Measurements from ENCODE around the gene SNAP25. TPM values are rescaled to one million over a fixed set of nuclear protein-coding genes. Genes with fewer than 3 reads are reported as not detected.

The SNAP25 gene
- total RNA-seq, 1 experiment from 2014 or later, result not detected

DNA sequence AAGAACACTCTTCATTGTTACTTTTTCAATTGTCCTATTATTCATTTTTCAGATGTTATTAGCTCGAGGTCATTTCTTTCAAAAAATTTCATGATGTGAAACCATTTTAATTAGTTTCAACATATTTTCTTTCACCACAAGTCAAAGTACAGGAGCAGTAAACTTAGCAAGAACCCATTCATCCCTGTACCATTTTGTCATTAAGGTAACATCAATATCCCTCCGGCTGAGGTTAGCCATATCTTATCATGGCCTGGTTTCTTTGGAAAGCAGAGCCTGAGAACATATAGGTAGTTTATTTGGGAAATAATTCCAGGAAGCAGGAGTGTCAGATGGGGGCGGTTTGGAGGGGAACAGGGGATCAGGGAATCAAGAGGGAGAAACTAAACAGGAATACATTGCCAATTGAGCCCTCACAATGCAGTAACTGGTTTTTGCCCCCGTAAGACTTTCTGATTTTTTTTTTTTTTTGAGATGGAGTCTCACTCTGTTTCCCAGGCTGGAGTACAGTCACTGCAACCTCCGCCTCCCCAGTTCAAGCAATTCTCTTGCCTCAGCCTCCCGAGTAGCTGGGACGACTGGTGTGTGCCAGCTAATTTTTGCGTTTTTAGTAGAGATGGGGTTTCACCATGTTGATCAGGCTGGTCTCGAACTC lies 131.7 kb downstream of the SNAP25 start:
- Histone ChIP-seq H3K27me3 (ENCODE audit: insufficient read depth, low read depth) (no peaks in the 10 kb centered on the region), H3K4me2 (no peak overlapping the region), H3K79me2 (ENCODE audit: low read depth) (no peaks in the 10 kb centered on the region), H3K36me3 (ENCODE audit: low read depth) (no peaks in the 10 kb centered on the region), H3K4me1 (replicated peaks; ENCODE audit: insufficient read depth) (peaks cover 17% of the 10 kb centered on the region), H3F3A (ENCODE audit: insufficient read depth, low read depth) (no peaks in the 10 kb centered on the region), H3K27ac (no peak overlapping the region), H3K9me3 (ENCODE audit: insufficient read depth, low read depth) (no peaks in the 10 kb centered on the region), H3K9me2 (ENCODE audit: insufficient read depth) (0 out of 2 replicates have a peak, but pooled peaks cover 3% of the 10 kb centered on the region), H2AFZ (no peak overlapping the region), H3K4me3 (no peak overlapping the region), H4K20me1 (ENCODE audit: insufficient read depth) (no peaks in the 10 kb centered on the region)
- intact Hi-C loops (cut with micrococcal nuclease; ENCODE audit: unreplicated experiment), result no loop called here
- DNase-seq, result no peak
- no TSS peak for BruUV-seq (replicated peaks)
- ChIA-PET CTCF (interaction anchor here (0.6 kb wide), 1 partner anchor 28 kb away, joined by 7 read pairs; no protein-coding TSS in a partner anchor), POLR2A (ENCODE audit: unreplicated experiment) (no interaction called here)
- TF ChIP-seq, protein P1, sequence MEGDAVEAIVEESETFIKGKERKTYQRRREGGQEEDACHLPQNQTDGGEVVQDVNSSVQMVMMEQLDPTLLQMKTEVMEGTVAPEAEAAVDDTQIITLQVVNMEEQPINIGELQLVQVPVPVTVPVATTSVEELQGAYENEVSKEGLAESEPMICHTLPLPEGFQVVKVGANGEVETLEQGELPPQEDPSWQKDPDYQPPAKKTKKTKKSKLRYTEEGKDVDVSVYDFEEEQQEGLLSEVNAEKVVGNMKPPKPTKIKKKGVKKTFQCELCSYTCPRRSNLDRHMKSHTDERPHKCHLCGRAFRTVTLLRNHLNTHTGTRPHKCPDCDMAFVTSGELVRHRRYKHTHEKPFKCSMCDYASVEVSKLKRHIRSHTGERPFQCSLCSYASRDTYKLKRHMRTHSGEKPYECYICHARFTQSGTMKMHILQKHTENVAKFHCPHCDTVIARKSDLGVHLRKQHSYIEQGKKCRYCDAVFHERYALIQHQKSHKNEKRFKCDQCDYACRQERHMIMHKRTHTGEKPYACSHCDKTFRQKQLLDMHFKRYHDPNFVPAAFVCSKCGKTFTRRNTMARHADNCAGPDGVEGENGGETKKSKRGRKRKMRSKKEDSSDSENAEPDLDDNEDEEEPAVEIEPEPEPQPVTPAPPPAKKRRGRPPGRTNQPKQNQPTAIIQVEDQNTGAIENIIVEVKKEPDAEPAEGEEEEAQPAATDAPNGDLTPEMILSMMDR (conservative IDR thresholded peaks at IDR 0.05), result no peak
- no peak for TF ChIP-seq EZH2 (IDR thresholded peaks at IDR 0.05; ENCODE audit: low read depth)

DNA sequence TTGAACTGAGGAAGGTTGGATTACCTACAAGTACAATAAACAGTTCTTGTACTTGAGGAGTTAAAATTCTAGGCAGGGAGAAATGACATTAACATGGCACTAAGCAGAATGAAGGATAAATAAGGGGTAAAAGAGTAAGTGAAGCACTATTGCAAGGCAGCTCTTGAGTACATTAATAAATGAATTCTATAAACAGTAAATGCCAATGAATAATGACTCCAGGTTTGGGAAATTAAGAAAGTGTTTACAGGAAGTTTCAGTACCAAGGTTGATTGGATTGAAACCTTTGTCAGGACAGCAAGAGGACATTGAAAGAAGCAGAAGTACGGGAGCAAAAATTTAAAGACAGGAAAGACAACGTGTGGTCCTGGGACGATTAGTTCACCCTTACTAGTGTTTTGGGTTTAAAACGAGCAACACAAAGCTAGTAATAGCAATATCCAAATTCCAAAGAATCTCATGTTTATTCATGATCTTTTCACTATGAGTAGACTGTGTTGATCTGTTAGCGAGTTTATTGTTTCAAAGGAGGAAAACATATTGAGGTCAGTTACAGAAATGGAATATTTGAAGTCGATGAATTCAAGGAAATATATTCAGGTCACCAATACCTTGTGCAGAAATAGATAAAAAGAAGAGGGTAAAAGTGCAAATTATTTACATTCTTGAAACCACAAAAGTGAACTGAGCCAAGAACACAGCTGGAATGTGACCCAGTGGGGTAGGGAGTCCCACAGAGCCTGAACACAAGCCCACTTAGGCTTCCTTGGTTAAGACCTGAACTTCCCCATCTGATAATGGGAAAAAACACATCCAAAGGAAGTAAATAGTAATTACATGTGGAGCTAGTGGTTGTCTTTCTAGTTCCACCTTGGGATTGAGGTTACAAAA lies 134.5 kb downstream of the SNAP25 start:
- no peak overlapping the region for H2AFZ ChIP-seq
- TF ChIP-seq, protein P1 (conservative IDR thresholded peaks at IDR 0.05), result no peak
- no peak for TF ChIP-seq EZH2 (IDR thresholded peaks at IDR 0.05; ENCODE audit: low read depth)
- BruUV-seq (replicated peaks), result no TSS peak
- H3K4me2 ChIP-seq, result no peak overlapping the region; the same call in 1 of the 2 replicates
- POLR2A ChIA-PET (ENCODE audit: unreplicated experiment), result no interaction called here
- CTCF ChIA-PET, result no interaction called here
- H3F3A ChIP-seq (ENCODE audit: insufficient read depth, low read depth), result no peaks in the 10 kb centered on the region
- 0 out of 2 replicates have a peak, but pooled peaks cover 3% of the 10 kb centered on the region for H3K9me2 ChIP-seq (ENCODE audit: insufficient read depth)
- H3K9me3 ChIP-seq (ENCODE audit: insufficient read depth, low read depth), result no peaks in the 10 kb centered on the region
- intact Hi-C loops (cut with micrococcal nuclease; ENCODE audit: unreplicated experiment), result no loop called here
- H3K27ac ChIP-seq, result no peak overlapping the region
- no peak overlapping the region for H3K4me3 ChIP-seq
- no peaks in the 10 kb centered on the region for H3K27me3 ChIP-seq (ENCODE audit: insufficient read depth, low read depth)
- H3K79me2 ChIP-seq (ENCODE audit: low read depth), result no peaks in the 10 kb centered on the region
- no peaks in the 10 kb centered on the region for H4K20me1 ChIP-seq (ENCODE audit: insufficient read depth)
- peaks cover 17% of the 10 kb centered on the region for H3K4me1 ChIP-seq (replicated peaks; ENCODE audit: insufficient read depth)
- no peak for DNase-seq
- no peaks in the 10 kb centered on the region for H3K36me3 ChIP-seq (ENCODE audit: low read depth)

DNA sequence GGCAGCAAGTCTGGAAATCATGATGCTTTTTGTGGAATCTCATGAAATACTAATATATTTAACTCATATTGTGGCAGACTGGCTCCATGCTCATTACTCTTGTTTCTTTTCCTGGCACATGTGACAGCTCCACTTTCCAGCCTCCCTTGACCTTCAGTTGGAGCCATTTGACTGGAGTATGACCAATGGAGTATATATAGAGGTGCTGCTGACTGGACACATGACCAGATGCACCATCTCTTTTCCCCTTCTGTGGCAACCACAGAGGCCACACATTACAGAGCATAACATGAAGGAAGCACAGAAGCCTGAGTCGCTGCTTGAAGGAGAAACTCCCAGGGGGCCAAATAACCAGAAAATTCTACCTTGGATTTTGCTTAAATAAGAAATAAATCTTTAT lies 138.0 kb downstream of the SNAP25 start:
- Histone ChIP-seq H3K4me3 (no peak overlapping the region), H3K27ac (no peak overlapping the region), H3K9me2 (ENCODE audit: insufficient read depth) (no peaks in the 10 kb centered on the region), H3K9me3 (ENCODE audit: insufficient read depth, low read depth) (no peaks in the 10 kb centered on the region), H3K36me3 (ENCODE audit: low read depth) (no peaks in the 10 kb centered on the region), H3F3A (ENCODE audit: insufficient read depth, low read depth) (no peaks in the 10 kb centered on the region), H3K27me3 (ENCODE audit: insufficient read depth, low read depth) (no peaks in the 10 kb centered on the region), H3K4me1 (replicated peaks; ENCODE audit: insufficient read depth) (peaks cover 11% of the 10 kb centered on the region), H4K20me1 (ENCODE audit: insufficient read depth) (no peaks in the 10 kb centered on the region), H2AFZ (no peak overlapping the region), H3K4me2 (no peak overlapping the region), H3K79me2 (ENCODE audit: low read depth) (no peaks in the 10 kb centered on the region)
- no TSS peak for BruUV-seq (replicated peaks)
- TF ChIP-seq, protein P1 (conservative IDR thresholded peaks at IDR 0.05), result no peak
- no peak for TF ChIP-seq EZH2 (IDR thresholded peaks at IDR 0.05; ENCODE audit: low read depth)
- DNase-seq, result no peak
- ChIA-PET POLR2A (ENCODE audit: unreplicated experiment) (no interaction called here), CTCF (no interaction called here)
- intact Hi-C loops (cut with micrococcal nuclease; ENCODE audit: unreplicated experiment), result no loop called here

Other genes starting within 250 kb of the SNAP25 start
- gene ANKEF1, start 183.8 kb upstream of the SNAP25 start, total RNA-seq (2021), result 9.5 and 11.1 TPM in 2 replicates
- 10.2 and 15.2 TPM in 2 replicates for gene MKKS, start 215.4 kb downstream of the SNAP25 start, total RNA-seq (2021)
- gene SLX4IP, start 216.5 kb downstream of the SNAP25 start, total RNA-seq (2021), result 8.2 and 13.4 TPM in 2 replicates

Measured in PC-9 (cell line).